Mesothelial cell of epicardium (in vitro differentiated cells): ENCODE measurements around the gene ST7. TPM values are rescaled to one million over a fixed set of nuclear protein-coding genes. Genes with fewer than 3 reads are reported as not detected.

Experiments
- DNase-seq, 2 experiments: peaks; one replicate each; pipeline ENCODE4 v3.0.0; 2021; ENCODE audit warnings: low spot score in 2 of 2; ENCODE audit not compliant: unreplicated experiment in 2 of 2
- H3K27ac Mint-ChIP-seq: 2 replicates; pipeline ENCODE4 v1.8.0; 2021; ENCODE audit warnings: mixed read lengths
- H3K27me3 Mint-ChIP-seq: 2 replicates; pipeline ENCODE4 v1.8.0; 2021; ENCODE audit warnings: low read depth, mixed read lengths
- H3K36me3 Mint-ChIP-seq: 2 replicates; pipeline ENCODE4 v1.8.0; 2021; ENCODE audit warnings: mixed read lengths
- H3K4me1 Mint-ChIP-seq: 2 replicates; pipeline ENCODE4 v1.8.0; 2021; ENCODE audit warnings: mixed read lengths
- H3K4me3 Mint-ChIP-seq: 2 replicates; pipeline ENCODE4 v1.8.0; 2021; ENCODE audit warnings: mild to moderate bottlenecking, moderate library complexity, mixed read lengths
- H3K9me3 Mint-ChIP-seq: 2 replicates; pipeline ENCODE4 v1.8.0; 2021; ENCODE audit warnings: mixed read lengths
- total RNA-seq: library from RNA; stranded (reverse); gene quantifications from 3 replicates; pipeline ENCODE4 v1.2.1, GENCODE V29; 2021
- TF ChIP-seq, protein P1 (sequence below): fragments of 200-600 bp; sonication (generic); IDR thresholded peaks from one replicate; pipeline ENCODE4 v1.5.0; 2021; ENCODE audit warnings: antibody characterized with exemption; ENCODE audit not compliant: unreplicated experiment

Gene ST7
- total RNA-seq, 1 donor from 2014 or later = 40.5 TPM

DNA sequence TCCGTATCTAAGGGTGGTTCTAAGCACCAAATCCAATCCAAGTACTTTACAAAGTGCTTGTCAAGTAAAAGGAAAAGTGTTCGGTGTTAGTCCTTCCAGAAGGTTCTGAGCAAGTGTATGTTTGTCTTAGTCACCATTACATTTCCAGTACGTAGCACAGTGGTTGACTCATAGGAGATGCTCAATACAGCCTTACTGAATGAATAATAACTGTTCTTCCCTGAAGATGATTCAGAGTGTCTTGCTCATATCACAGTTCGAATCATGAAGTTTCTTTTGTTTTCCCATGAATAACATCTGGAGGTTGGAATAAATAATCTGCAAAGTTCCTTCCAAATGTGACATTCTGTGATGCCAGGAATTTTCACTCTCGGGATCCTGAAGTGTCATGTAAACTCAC, 316.1 kb downstream of the ST7 start:
- DNase-seq = no peak
- Mint-ChIP-seq H3K4me1 (peaks cover 28% of the 10 kb centered on the region), H3K36me3 (no peaks in the 10 kb centered on the region), H3K4me3 (no peak overlapping the region), H3K27me3 (no peaks in the 10 kb centered on the region), H3K9me3 (peaks cover 11% of the 10 kb centered on the region), H3K27ac (peak overlapping the region; percentile 5)
- TF ChIP-seq, protein P1, sequence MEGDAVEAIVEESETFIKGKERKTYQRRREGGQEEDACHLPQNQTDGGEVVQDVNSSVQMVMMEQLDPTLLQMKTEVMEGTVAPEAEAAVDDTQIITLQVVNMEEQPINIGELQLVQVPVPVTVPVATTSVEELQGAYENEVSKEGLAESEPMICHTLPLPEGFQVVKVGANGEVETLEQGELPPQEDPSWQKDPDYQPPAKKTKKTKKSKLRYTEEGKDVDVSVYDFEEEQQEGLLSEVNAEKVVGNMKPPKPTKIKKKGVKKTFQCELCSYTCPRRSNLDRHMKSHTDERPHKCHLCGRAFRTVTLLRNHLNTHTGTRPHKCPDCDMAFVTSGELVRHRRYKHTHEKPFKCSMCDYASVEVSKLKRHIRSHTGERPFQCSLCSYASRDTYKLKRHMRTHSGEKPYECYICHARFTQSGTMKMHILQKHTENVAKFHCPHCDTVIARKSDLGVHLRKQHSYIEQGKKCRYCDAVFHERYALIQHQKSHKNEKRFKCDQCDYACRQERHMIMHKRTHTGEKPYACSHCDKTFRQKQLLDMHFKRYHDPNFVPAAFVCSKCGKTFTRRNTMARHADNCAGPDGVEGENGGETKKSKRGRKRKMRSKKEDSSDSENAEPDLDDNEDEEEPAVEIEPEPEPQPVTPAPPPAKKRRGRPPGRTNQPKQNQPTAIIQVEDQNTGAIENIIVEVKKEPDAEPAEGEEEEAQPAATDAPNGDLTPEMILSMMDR = no peak

DNA sequence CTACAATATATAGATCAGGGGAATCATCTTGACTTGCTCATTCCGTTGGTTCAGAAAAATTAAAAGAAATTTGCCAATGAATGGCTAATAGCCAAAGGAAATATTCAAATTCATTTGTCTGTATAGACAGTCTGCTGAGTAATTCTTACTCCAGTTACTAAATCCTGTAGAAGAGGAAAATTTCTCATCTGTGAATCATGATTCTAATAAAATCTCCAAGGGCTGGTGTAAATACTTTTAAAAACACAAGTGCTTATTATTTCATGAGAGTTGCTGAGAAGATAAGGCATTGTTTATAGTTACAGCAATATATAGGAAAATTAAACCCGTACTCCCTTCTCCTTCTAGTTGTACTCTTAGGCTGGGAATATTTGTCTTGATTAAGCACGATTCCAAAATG, 316.6 kb downstream of the ST7 start:
- Mint-ChIP-seq H3K27me3 (no peaks in the 10 kb centered on the region), H3K4me3 (no peak overlapping the region), H3K27ac (peak overlapping the region; percentile 5), H3K4me1 (peaks cover 30% of the 10 kb centered on the region), H3K36me3 (no peaks in the 10 kb centered on the region), H3K9me3 (peaks cover 11% of the 10 kb centered on the region)
- TF ChIP-seq, protein P1 = no peak
- no peak for DNase-seq

DNA sequence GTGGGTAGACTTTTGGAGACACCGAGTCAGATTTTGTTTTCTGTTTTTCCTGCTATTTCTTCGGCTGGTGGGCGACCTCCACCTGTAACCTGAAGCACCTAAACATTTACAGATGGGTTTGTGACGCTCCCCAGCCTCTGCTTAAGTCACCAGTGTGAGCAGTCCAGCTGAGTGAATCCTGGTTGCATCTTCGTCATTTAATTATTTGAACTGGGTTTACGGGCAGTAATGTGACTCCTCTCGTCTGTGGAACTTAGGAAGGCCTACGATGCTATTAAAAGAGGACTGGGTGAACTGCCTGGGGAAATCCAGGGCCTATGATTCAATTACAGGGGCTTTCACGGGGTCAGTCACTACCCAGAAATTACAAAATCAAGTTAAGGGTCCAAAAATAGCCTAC, 317.1 kb downstream of the ST7 start:
- no peaks in the 10 kb centered on the region for H3K36me3 Mint-ChIP-seq

DNA sequence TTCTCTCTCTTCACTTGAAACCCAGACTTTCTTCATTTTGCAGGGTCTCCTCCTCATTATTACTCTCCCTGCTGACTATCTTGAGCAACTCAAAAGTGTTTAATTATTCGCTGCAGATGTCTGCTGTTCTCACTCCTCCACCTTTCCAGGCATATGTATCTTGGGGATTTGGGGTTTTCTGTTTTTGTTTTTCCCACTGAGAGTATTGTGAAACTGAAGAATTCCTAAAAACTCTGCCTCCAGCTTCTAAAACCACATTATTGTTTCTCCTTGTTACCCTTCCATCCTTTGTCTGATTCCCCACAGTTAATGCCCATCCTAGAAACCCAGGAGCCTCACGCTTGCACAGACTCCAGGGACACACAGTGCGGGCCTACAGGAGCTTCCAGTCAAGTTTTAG, 318.3 kb downstream of the ST7 start:
- TF ChIP-seq, protein P1 = no peak
- no peak overlapping the region for H3K27ac Mint-ChIP-seq
- H3K4me1 Mint-ChIP-seq = peaks cover 35% of the 10 kb centered on the region
- no peaks in the 10 kb centered on the region for H3K27me3 Mint-ChIP-seq
- H3K4me3 Mint-ChIP-seq = no peak overlapping the region
- H3K36me3 Mint-ChIP-seq = no peaks in the 10 kb centered on the region
- DNase-seq = no peak
- peaks cover 6% of the 10 kb centered on the region for H3K9me3 Mint-ChIP-seq

More for the DNA sequence above, 317.1 kb downstream of the ST7 start:
- no peak for DNase-seq
- peak overlapping the region; percentile 5 for H3K27ac Mint-ChIP-seq
- H3K27me3 Mint-ChIP-seq = no peaks in the 10 kb centered on the region
- H3K4me3 Mint-ChIP-seq = no peak overlapping the region
- peaks cover 11% of the 10 kb centered on the region for H3K9me3 Mint-ChIP-seq
- TF ChIP-seq, protein P1 = no peak
- peaks cover 33% of the 10 kb centered on the region for H3K4me1 Mint-ChIP-seq

DNA sequence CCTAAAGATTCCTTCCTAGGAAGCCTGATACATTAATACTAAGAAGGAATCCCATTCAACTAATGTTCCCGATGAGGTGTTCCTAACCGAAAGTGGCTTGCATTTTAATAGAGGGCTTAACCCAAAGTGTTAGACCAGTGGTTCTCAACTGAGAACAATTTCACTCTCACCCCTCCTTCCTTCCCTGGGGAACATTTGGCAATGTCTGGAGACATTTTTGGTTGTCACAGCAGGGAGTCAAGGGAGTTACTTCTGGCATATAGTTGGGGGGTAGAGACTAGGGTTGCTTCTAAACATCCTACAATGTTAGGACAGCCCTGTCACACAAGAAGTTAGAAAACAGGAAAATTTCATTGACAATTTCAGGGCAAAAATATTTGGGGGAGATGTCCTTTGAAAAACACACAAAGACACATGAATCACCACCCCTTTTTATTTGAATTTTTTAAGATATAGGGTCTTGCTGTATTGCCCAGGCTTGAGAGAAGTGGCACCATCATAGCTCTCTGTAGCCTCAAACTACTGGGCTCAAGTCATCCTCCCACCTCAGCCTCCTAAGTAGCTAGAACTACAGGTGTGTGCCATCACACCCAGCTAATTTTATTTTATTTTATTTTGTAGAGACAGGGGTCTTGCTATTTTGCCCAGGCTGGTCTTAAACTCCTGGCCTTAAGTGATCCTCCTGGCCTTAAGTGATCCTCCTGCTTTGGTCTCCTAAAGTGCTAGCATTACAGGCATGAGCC, 318.9 kb downstream of the ST7 start:
- Mint-ChIP-seq H3K4me3 (no peak overlapping the region), H3K9me3 (peaks cover under 1% of the 10 kb centered on the region), H3K27me3 (no peaks in the 10 kb centered on the region), H3K27ac (peak overlapping the region; percentile 41), H3K4me1 (peaks cover 39% of the 10 kb centered on the region), H3K36me3 (no peaks in the 10 kb centered on the region)
- DNase-seq = no peak
- TF ChIP-seq, protein P1 = no peak
